SK-N-SH (cell line): ENCODE results near the gene MEG3.

Experiments
- CTCF ChIP-seq: fragments of 200-600 bp; sonication (generic); IDR thresholded peaks from 2 replicates; pipeline ENCODE4 v1.6.1; 2017; ENCODE audit warnings: antibody characterized with exemption, mild to moderate bottlenecking, moderate library complexity
- EZH2phosphoT487 ChIP-seq: fragments of 200-600 bp; sonication (generic); IDR thresholded peaks from 2 replicates; pipeline ENCODE4 v1.6.1; 2017; ENCODE audit warnings: low read depth, mixed run types, mild to moderate bottlenecking, antibody characterized with exemption, moderate library complexity, borderline replicate concordance
- MEF2A ChIP-seq: IDR thresholded peaks from 2 replicates; pipeline ENCODE4 v1.4.0; 2012; ENCODE audit warnings: low read depth, borderline replicate concordance
- MXI1 ChIP-seq: IDR thresholded peaks from 2 replicates; pipeline ENCODE4 v1.6.1; 2012; ENCODE audit warnings: mild to moderate bottlenecking, low read depth, low read length, improper control_type of control experiment
- PBX3 ChIP-seq: IDR thresholded peaks from 2 replicates; pipeline ENCODE4; 2012
- REST ChIP-seq: IDR thresholded peaks from 2 replicates; pipeline ENCODE4 v1.6.1; 2012; ENCODE audit warnings: mild to moderate bottlenecking, low read depth, low read length, moderate library complexity
- ZBTB33 ChIP-seq: IDR thresholded peaks from 2 replicates; pipeline ENCODE4 v1.4.0; 2012; ENCODE audit warnings: low read depth, borderline replicate concordance

- TF ChIP-seq REST (no peak), CTCF (no peak), MXI1 (no peak), ZBTB33 (no peak), PBX3 (no peak), EZH2phosphoT487 (no peak), MEF2A (no peak)
These were observed 75.7 kb downstream of the MEG3 start for GRCh38 chr14:100901391-100902183.
